Measurements from ENCODE around the gene PIP4K2B. TPM values are rescaled to one million over a fixed set of nuclear protein-coding genes. Genes with fewer than 3 reads are reported as not detected.
A peak's percentile ranks its signal among the peaks of the same experiment; 100 is the strongest.
"Not testable (repeated sequence)": the region's sequence is repeated elsewhere in the genome, so short reads cannot be mapped to it uniquely, and the experiment has no call there.

Gene PIP4K2B
- total RNA-seq, 8 experiments from 2014 or later = 25.0 to 81.1 (median 67.2) TPM

- in situ Hi-C loops (cut with MboI; ENCODE audit: low pct_unique_long_range_greater_than_20kb in 2 of 9, low sequenced_read_pairs in 9 of 9, unreplicated experiment in 9 of 9) = no loop called here
- 0 to 40% (median 0%) methylated on average over 1 to 3 of the region's 92 CpGs; no CpG with 5 or more reads in 7 of the 10 experiments for WGBS, 10 experiments
- peak within 1 kb of the TSS; percentile 13 to 69 for H3K27ac ChIP-seq
- ATAC-seq (replicated peaks in 6 of 8) = peak; percentile 83 to 91 (median 89)
- H3K4me3 ChIP-seq = peak within 1 kb of the TSS; percentile 32 to 58 (median 37)
- H3K4me1 ChIP-seq (replicated peaks in 1 of 2) = peaks cover 4 to 10% of the 10 kb centered on the region in 2 donors
Observed at GRCh38 chr17:38729886-38730525, 69.3 kb downstream of the PIP4K2B start, which contains the start of gene CISD3. Gene CISD3 (plus strand): TSS chr17:38730341. CDS start chr17:38730359, 18 bp downstream.

- in situ Hi-C loops (cut with MboI; ENCODE audit: low pct_unique_long_range_greater_than_20kb in 2 of 9, low sequenced_read_pairs in 9 of 9, unreplicated experiment in 9 of 9) = no loop called here
Observed at GRCh38 chr17:38729368-38729885, 69.9 kb downstream of the PIP4K2B start.

GRCh38 chr17:38728290-38728831, 71.0 kb downstream of the PIP4K2B start:
- Histone ChIP-seq H3K4me3 (no peak overlapping the region), H3K27ac (no peak overlapping the region), H3K4me1 (replicated peaks in 1 of 2) (peaks cover 4 to 8% of the 10 kb centered on the region in 2 donors)
- in situ Hi-C loops (cut with MboI; ENCODE audit: low pct_unique_long_range_greater_than_20kb in 2 of 9, low sequenced_read_pairs in 9 of 9, unreplicated experiment in 9 of 9) = no loop called here
- 53 to 100% (median 73%) methylated on average over 1 to 2 of the region's 8 CpGs; no CpG with 5 or more reads in 5 of the 10 experiments for WGBS, 10 experiments
- ATAC-seq (replicated peaks in 6 of 8) = no peak

More at GRCh38 chr17:38729368-38729885, 69.9 kb downstream of the PIP4K2B start:
- H3K4me3 ChIP-seq = peak overlapping the region; percentile 32 to 58 (median 37)
- peak overlapping the region; percentile 13 to 69 for H3K27ac ChIP-seq
- 0 to 77% (median 46%) methylated on average over 2 to 10 of the region's 14 CpGs; no CpG with 5 or more reads in 4 of the 10 experiments for WGBS, 10 experiments
- ATAC-seq (replicated peaks in 6 of 8) = no peak
- peaks cover 4 to 8% of the 10 kb centered on the region in 2 donors for H3K4me1 ChIP-seq (replicated peaks in 1 of 2)

- Histone ChIP-seq H3K4me3 (no peak overlapping the region), H3K4me1 (replicated peaks in 1 of 2) (peaks cover 4 to 8% of the 10 kb centered on the region in 2 donors), H3K27ac (no peak overlapping the region)
- in situ Hi-C loops (cut with MboI; ENCODE audit: low pct_unique_long_range_greater_than_20kb in 2 of 9, low sequenced_read_pairs in 9 of 9, unreplicated experiment in 9 of 9) = no loop called here
- no peak for ATAC-seq (replicated peaks in 6 of 8)
- WGBS, 10 experiments = 80 to 100% (median 95%) methylated on average over 1 to 2 of the region's 5 CpGs; no CpG with 5 or more reads in 6 of the 10 experiments
Observed at GRCh38 chr17:38727736-38728135, 71.6 kb downstream of the PIP4K2B start.

- in situ Hi-C loops (cut with MboI; ENCODE audit: low pct_unique_long_range_greater_than_20kb in 2 of 9, low sequenced_read_pairs in 9 of 9, unreplicated experiment in 9 of 9); H3K4me3 ChIP-seq: not testable (repeated sequence)
- WGBS, 10 experiments = no CpG with 5 or more reads among the region's 8 CpGs
Observed at GRCh38 chr17:38726145-38726544, 73.2 kb downstream of the PIP4K2B start.

GRCh38 chr17:38725066-38725465, 74.3 kb downstream of the PIP4K2B start:
- 40 to 100% (median 72%) methylated on average over 1 to 3 of the region's 10 CpGs; no CpG with 5 or more reads in 6 of the 10 experiments for WGBS, 10 experiments
- Histone ChIP-seq H3K4me3 (no peak overlapping the region), H3K27ac (no peak overlapping the region)

More at GRCh38 chr17:38726145-38726544, 73.2 kb downstream of the PIP4K2B start:
- peak in 1 of 8 experiments; percentile 11 for ATAC-seq (replicated peaks in 6 of 8)
- H3K27ac ChIP-seq; H3K4me1 ChIP-seq (replicated peaks in 1 of 2): not testable (repeated sequence)

GRCh38 chr17:38724337-38724988, 74.9 kb downstream of the PIP4K2B start:
- ATAC-seq (replicated peaks in 6 of 8) = peak in 3 of 8 experiments; percentile 61 to 82 (median 77)
- H3K4me3 ChIP-seq = no peak overlapping the region
- H3K27ac ChIP-seq = no peak overlapping the region
- in situ Hi-C loops (cut with MboI; ENCODE audit: low pct_unique_long_range_greater_than_20kb in 2 of 9, low sequenced_read_pairs in 9 of 9, unreplicated experiment in 9 of 9) = no loop called here
- 71 to 100% (median 96%) methylated on average over 1 to 3 of the region's 16 CpGs; no CpG with 5 or more reads in 4 of the 10 experiments for WGBS, 10 experiments
- peaks cover 16 to 17% of the 10 kb centered on the region in 2 donors for H3K4me1 ChIP-seq (replicated peaks in 1 of 2)

More at GRCh38 chr17:38725066-38725465, 74.3 kb downstream of the PIP4K2B start:
- in situ Hi-C loops (cut with MboI; ENCODE audit: low pct_unique_long_range_greater_than_20kb in 2 of 9, low sequenced_read_pairs in 9 of 9, unreplicated experiment in 9 of 9) = no loop called here
- H3K4me1 ChIP-seq (replicated peaks in 1 of 2) = peaks cover 13 to 18% of the 10 kb centered on the region in 2 donors
- ATAC-seq (replicated peaks in 6 of 8) = peak in 1 of 8 experiments; percentile 9

GRCh38 chr17:38721802-38722201, 77.6 kb downstream of the PIP4K2B start:
- Histone ChIP-seq H3K4me1 (replicated peaks in 1 of 2) (peaks cover 12 to 14% of the 10 kb centered on the region in 2 donors), H3K27ac (no peak overlapping the region), H3K4me3 (no peak overlapping the region)
- in situ Hi-C loops (cut with MboI; ENCODE audit: low pct_unique_long_range_greater_than_20kb in 2 of 9, low sequenced_read_pairs in 9 of 9, unreplicated experiment in 9 of 9) = no loop called here
- ATAC-seq (replicated peaks in 6 of 8) = no peak
- 50% methylated on average over 2 of the region's 16 CpGs; no CpG with 5 or more reads in 9 of the 10 experiments for WGBS, 10 experiments

- no peak overlapping the region for H3K4me3 ChIP-seq
- peaks cover 12 to 14% of the 10 kb centered on the region in 2 donors for H3K4me1 ChIP-seq (replicated peaks in 1 of 2)
- in situ Hi-C loops (cut with MboI; ENCODE audit: low pct_unique_long_range_greater_than_20kb in 2 of 9, low sequenced_read_pairs in 9 of 9, unreplicated experiment in 9 of 9) = no loop called here
- ATAC-seq (replicated peaks in 6 of 8) = no peak
- 72 to 100% (median 83%) methylated on average over 1 to 5 of the region's 6 CpGs; no CpG with 5 or more reads in 3 of the 10 experiments for whole genome bisulfite sequencing, 10 experiments
- no peak overlapping the region for H3K27ac ChIP-seq
Observed at GRCh38 chr17:38720941-38721340, 78.4 kb downstream of the PIP4K2B start.

- Histone ChIP-seq H3K4me3 (no peak overlapping the region), H3K4me1 (replicated peaks in 1 of 2) (peaks cover 12 to 14% of the 10 kb centered on the region in 2 donors), H3K27ac (peak overlapping the region in 1 of 2 donors; percentile 13)
- in situ Hi-C loops (cut with MboI; ENCODE audit: low pct_unique_long_range_greater_than_20kb in 2 of 9, low sequenced_read_pairs in 9 of 9, unreplicated experiment in 9 of 9) = no loop called here
- 18 to 20% methylated on average over 2 of the region's 39 CpGs; no CpG with 5 or more reads in 8 of the 10 experiments for WGBS, 10 experiments
- ATAC-seq (replicated peaks in 6 of 8) = peak in 5 of 8 experiments; percentile 5 to 54 (median 50)
Observed at GRCh38 chr17:38719943-38720641, 79.3 kb downstream of the PIP4K2B start.

- Histone ChIP-seq H3K4me3 (no peak overlapping the region), H3K27ac (no peak overlapping the region), H3K4me1 (replicated peaks in 1 of 2) (peaks cover 12 to 14% of the 10 kb centered on the region in 2 donors)
- in situ Hi-C loops (cut with MboI; ENCODE audit: low pct_unique_long_range_greater_than_20kb in 2 of 9, low sequenced_read_pairs in 9 of 9, unreplicated experiment in 9 of 9) = no loop called here
- WGBS, 10 experiments = 0 to 100% (median 22%) methylated on average over 1 to 3 of the region's 29 CpGs; no CpG with 5 or more reads in 5 of the 10 experiments
- ATAC-seq (replicated peaks in 6 of 8) = peak in 4 of 8 experiments; percentile 5 to 21 (median 12)
Observed at GRCh38 chr17:38719289-38719942, 79.9 kb downstream of the PIP4K2B start.

Data from motor neuron (in vitro differentiated cells).